ENCODE results near the gene ASMTL.
"Not testable (repeated sequence)": the region's sequence is repeated elsewhere in the genome, so short reads cannot be mapped to it uniquely, and the experiment has no call there.

Gene ASMTL

DNA sequence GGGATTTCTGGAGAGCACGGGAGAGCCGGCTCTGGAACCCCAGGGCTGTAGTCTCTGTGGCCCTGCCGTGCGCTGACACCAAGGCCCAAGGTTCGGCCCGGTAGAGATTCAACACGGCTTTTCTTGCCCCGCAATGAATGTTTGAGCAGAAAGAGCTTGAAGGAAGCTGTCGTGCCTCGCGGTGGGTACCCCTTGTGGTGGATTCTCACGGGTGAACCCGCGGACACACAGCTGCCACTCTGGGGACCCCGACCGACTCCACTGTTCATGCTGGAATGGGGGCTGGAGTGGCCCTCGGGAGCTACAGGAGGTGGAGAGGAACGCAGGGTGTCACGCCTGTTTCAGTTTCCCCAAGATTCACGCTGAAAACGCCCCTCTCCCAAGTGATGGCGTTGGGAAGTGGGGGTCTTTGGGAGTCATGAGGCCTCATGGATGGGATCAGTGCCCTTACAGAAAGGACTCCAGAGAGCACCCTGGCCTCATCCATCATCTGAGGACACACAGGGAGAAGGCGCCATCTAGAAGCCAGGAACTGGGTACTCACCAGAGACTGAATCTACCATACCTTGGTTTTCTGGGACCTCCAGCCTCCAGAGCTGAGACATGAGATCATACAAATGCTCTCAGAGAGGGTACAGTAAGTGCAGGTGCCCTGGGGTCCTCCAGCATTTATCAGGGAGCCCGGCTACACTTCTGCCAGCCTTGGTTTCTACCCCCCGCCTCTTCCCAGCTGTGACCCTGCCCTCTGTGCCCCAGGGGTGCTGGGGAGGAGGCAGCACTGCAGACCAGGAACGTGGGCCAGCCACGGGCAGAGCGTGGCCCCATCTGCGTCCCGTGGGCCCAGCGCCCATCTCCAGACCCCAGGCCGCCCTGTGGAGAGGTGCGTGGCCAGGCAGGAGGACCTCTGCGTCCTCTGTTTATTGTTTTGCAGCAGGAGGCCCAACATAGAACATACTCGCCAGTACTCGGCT, 67.2 kb downstream of the ASMTL start:
- Histone ChIP-seq H3K9ac (ENCODE audit: low read depth, low read length) (no peak overlapping the region), H3K27ac (ENCODE audit: low read depth, low read length) (no peak overlapping the region)

GRCh38 chrX:1384658-1385252, 68.0 kb downstream of the ASMTL start:
- H3K9me3 ChIP-seq (ENCODE audit: control insufficient read depth, insufficient read depth, low read length), result no peaks in the 10 kb centered on the region
- H3K27ac ChIP-seq (ENCODE audit: low read depth, low read length), result no peak overlapping the region
- H3K9ac ChIP-seq (ENCODE audit: low read depth, low read length), result no peak overlapping the region
- H3K27me3 ChIP-seq (ENCODE audit: control insufficient read depth, insufficient read depth, low read length), result no peaks in the 10 kb centered on the region
- peaks cover 64% of the 10 kb centered on the region for H3K36me3 ChIP-seq (ENCODE audit: control insufficient read depth, insufficient read depth, low read length)
- H3K4me3 ChIP-seq (ENCODE audit: low read depth, low read length), result no peak overlapping the region
- H3K4me1 ChIP-seq (ENCODE audit: control insufficient read depth, insufficient read depth, low read length), result 0 out of 2 replicates have a peak, but pooled peaks cover 2% of the 10 kb centered on the region

More for the DNA sequence above, 67.2 kb downstream of the ASMTL start:
- 0 out of 2 replicates have a peak, but pooled peaks cover 2% of the 10 kb centered on the region for H3K4me1 ChIP-seq (ENCODE audit: control insufficient read depth, insufficient read depth, low read length)
- peaks cover 72% of the 10 kb centered on the region for H3K36me3 ChIP-seq (ENCODE audit: control insufficient read depth, insufficient read depth, low read length)
- H3K27me3 ChIP-seq (ENCODE audit: control insufficient read depth, insufficient read depth, low read length), result no peaks in the 10 kb centered on the region
- no peaks in the 10 kb centered on the region for H3K9me3 ChIP-seq (ENCODE audit: control insufficient read depth, insufficient read depth, low read length)
- no peak overlapping the region for H3K4me3 ChIP-seq (ENCODE audit: low read depth, low read length)

GRCh38 chrX:1380672-1381233, 72.0 kb downstream of the ASMTL start:
- Histone ChIP-seq H3K27ac (ENCODE audit: low read depth, low read length) (no peak overlapping the region), H3K9ac (ENCODE audit: low read depth, low read length) (no peak overlapping the region), H3K4me3 (ENCODE audit: low read depth, low read length) (no peak overlapping the region), H3K27me3 (ENCODE audit: control insufficient read depth, insufficient read depth, low read length) (no peaks in the 10 kb centered on the region), H3K9me3 (ENCODE audit: control insufficient read depth, insufficient read depth, low read length) (no peaks in the 10 kb centered on the region), H3K36me3 (ENCODE audit: control insufficient read depth, insufficient read depth, low read length) (peaks cover 24% of the 10 kb centered on the region), H3K4me1 (ENCODE audit: control insufficient read depth, insufficient read depth, low read length) (0 out of 2 replicates have a peak, but pooled peaks cover 2% of the 10 kb centered on the region)

GRCh38 chrX:1378306-1378759, 74.4 kb downstream of the ASMTL start:
- Histone ChIP-seq H3K27ac (ENCODE audit: low read depth, low read length) (no peak overlapping the region), H3K9me3 (ENCODE audit: control insufficient read depth, insufficient read depth, low read length) (no peaks in the 10 kb centered on the region), H3K4me1 (ENCODE audit: control insufficient read depth, insufficient read depth, low read length) (0 out of 2 replicates have a peak, but pooled peaks cover 2% of the 10 kb centered on the region), H3K9ac (ENCODE audit: low read depth, low read length) (no peak overlapping the region), H3K36me3 (ENCODE audit: control insufficient read depth, insufficient read depth, low read length) (peaks cover 2% of the 10 kb centered on the region), H3K4me3 (ENCODE audit: low read depth, low read length) (no peak overlapping the region), H3K27me3 (ENCODE audit: control insufficient read depth, insufficient read depth, low read length) (no peaks in the 10 kb centered on the region)

- H3K9me3 ChIP-seq (ENCODE audit: control insufficient read depth, insufficient read depth, low read length), result no peaks in the 10 kb centered on the region
- no peak overlapping the region for H3K4me3 ChIP-seq (ENCODE audit: low read depth, low read length)
- no peak overlapping the region for H3K9ac ChIP-seq (ENCODE audit: low read depth, low read length)
- H3K4me1 ChIP-seq (ENCODE audit: control insufficient read depth, insufficient read depth, low read length), result no peaks in the 10 kb centered on the region
- H3K27me3 ChIP-seq (ENCODE audit: control insufficient read depth, insufficient read depth, low read length), result no peaks in the 10 kb centered on the region
- H3K27ac ChIP-seq (ENCODE audit: low read depth, low read length), result no peak overlapping the region
- no peaks in the 10 kb centered on the region for H3K36me3 ChIP-seq (ENCODE audit: control insufficient read depth, insufficient read depth, low read length)
These were observed 84.4 kb downstream of the ASMTL start for GRCh38 chrX:1368385-1368698.

GRCh38 chrX:1366363-1366762, 86.3 kb downstream of the ASMTL start:
- H3K27ac ChIP-seq (ENCODE audit: low read depth, low read length); H3K36me3 ChIP-seq (ENCODE audit: control insufficient read depth, insufficient read depth, low read length); H3K27me3 ChIP-seq (ENCODE audit: control insufficient read depth, insufficient read depth, low read length); H3K9me3 ChIP-seq (ENCODE audit: control insufficient read depth, insufficient read depth, low read length); H3K4me3 ChIP-seq (ENCODE audit: low read depth, low read length); H3K9ac ChIP-seq (ENCODE audit: low read depth, low read length); H3K4me1 ChIP-seq (ENCODE audit: control insufficient read depth, insufficient read depth, low read length): not testable (repeated sequence)

DNA sequence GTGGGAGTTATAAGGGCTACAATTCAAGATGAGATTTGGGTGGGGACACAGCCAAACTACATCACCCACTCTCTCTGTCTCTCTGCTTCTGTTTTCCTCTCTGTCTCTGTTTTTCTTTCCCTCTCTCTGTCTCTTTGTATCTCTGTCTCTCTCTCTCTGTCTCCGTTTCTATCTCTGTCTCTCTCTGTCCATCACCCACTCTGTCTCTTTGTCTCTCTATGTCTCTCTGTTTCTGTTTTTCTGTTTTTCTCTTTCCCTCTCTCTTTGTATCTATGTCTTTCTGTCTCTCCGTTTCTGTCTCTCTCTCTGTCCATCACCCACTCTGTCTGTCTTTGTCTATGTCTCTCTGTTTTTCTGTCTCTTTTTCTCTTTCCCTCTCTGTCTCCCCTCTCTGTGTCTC, 90.8 kb downstream of the ASMTL start:
- Histone ChIP-seq H3K27me3 (ENCODE audit: control insufficient read depth, insufficient read depth, low read length) (no peaks in the 10 kb centered on the region), H3K4me1 (ENCODE audit: control insufficient read depth, insufficient read depth, low read length) (no peaks in the 10 kb centered on the region), H3K36me3 (ENCODE audit: control insufficient read depth, insufficient read depth, low read length) (peaks cover 8% of the 10 kb centered on the region; the same call in 1 of the 2 replicates), H3K9me3 (ENCODE audit: control insufficient read depth, insufficient read depth, low read length) (peaks cover 6% of the 10 kb centered on the region), H3K9ac (ENCODE audit: low read depth, low read length) (no peak overlapping the region), H3K4me3 (ENCODE audit: low read depth, low read length) (no peak overlapping the region), H3K27ac (ENCODE audit: low read depth, low read length) (no peak overlapping the region)

DNA sequence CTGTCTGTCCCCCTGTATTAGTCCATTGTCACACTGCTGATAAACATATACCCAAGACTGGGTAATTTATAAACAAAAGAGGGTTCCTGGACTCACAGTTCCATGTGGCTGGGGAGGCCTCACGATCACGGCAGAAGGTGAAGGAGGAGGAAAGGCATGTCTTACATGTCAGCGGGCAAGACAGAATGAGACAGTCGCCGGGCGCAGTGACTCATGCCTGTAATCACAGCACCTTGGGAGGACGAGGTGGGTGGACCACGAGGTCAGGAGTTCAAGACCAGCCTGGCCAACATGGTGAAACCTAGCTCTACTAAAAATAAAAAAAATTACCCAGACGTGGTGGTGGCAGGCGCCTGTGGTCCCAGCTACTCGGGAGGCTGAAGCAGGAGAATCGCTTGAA, 91.4 kb downstream of the ASMTL start:
- Histone ChIP-seq H3K36me3 (ENCODE audit: control insufficient read depth, insufficient read depth, low read length) (peaks cover 8% of the 10 kb centered on the region; the same call in 1 of the 2 replicates), H3K4me1 (ENCODE audit: control insufficient read depth, insufficient read depth, low read length) (no peaks in the 10 kb centered on the region), H3K4me3 (ENCODE audit: low read depth, low read length) (no peak overlapping the region), H3K9me3 (ENCODE audit: control insufficient read depth, insufficient read depth, low read length) (peaks cover 6% of the 10 kb centered on the region), H3K9ac (ENCODE audit: low read depth, low read length) (no peak overlapping the region), H3K27me3 (ENCODE audit: control insufficient read depth, insufficient read depth, low read length) (no peaks in the 10 kb centered on the region), H3K27ac (ENCODE audit: low read depth, low read length) (no peak overlapping the region)

GRCh38 chrX:1360171-1360570, 92.5 kb downstream of the ASMTL start:
- Histone ChIP-seq H3K27ac (ENCODE audit: low read depth, low read length) (no peak overlapping the region), H3K36me3 (ENCODE audit: control insufficient read depth, insufficient read depth, low read length) (peaks cover 8% of the 10 kb centered on the region; the same call in 1 of the 2 replicates), H3K9me3 (ENCODE audit: control insufficient read depth, insufficient read depth, low read length) (peaks cover 6% of the 10 kb centered on the region), H3K4me3 (ENCODE audit: low read depth, low read length) (no peak overlapping the region), H3K4me1 (ENCODE audit: control insufficient read depth, insufficient read depth, low read length) (peaks cover 8% of the 10 kb centered on the region), H3K27me3 (ENCODE audit: control insufficient read depth, insufficient read depth, low read length) (no peaks in the 10 kb centered on the region), H3K9ac (ENCODE audit: low read depth, low read length) (no peak overlapping the region)

DNA sequence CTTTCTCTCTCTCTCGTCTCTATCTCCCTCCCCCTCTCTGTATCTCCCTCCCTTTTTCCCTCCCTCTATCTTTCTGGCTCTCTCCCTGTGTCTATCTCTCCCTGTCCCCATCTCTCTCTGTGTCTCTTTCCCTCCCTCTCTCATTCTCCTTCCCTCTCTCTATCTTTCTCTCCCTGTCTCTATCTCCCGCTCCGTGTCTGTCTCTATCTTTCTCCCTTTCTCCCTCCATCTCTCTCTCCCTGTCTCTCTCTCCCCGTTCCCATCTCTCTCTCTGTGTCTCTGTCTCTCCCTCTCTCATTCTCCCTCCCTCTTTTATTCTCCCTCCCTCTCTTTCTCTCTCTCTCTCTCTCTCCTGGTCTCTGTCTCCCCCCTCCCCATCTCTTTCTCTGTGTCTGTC, 93.2 kb downstream of the ASMTL start:
- Histone ChIP-seq H3K9ac (ENCODE audit: low read depth, low read length) (no peak overlapping the region), H3K27me3 (ENCODE audit: control insufficient read depth, insufficient read depth, low read length) (no peaks in the 10 kb centered on the region), H3K4me1 (ENCODE audit: control insufficient read depth, insufficient read depth, low read length) (peaks cover 8% of the 10 kb centered on the region), H3K27ac (ENCODE audit: low read depth, low read length) (no peak overlapping the region), H3K9me3 (ENCODE audit: control insufficient read depth, insufficient read depth, low read length) (peaks cover 6% of the 10 kb centered on the region), H3K4me3 (ENCODE audit: low read depth, low read length) (no peak overlapping the region), H3K36me3 (ENCODE audit: control insufficient read depth, insufficient read depth, low read length) (peaks cover 8% of the 10 kb centered on the region; the same call in 1 of the 2 replicates)
